Transverse colon (tissue), 3 donors: ENCODE data around the gene PTPRD.

Experiments used
- EP300 ChIP-seq: sonication (generic); formaldehyde crosslinking; IDR thresholded peaks from one replicate; pipeline ENCODE4 v1.6.1; 2017; ENCODE audit warnings: antibody characterized with exemption, low read depth
- POLR2A ChIP-seq: fragments of 450-650 bp; IDR thresholded peaks from one replicate; pipeline ENCODE4 v1.6.1; 2016; ENCODE audit warnings: antibody characterized with exemption, mild to moderate bottlenecking, moderate library complexity
- TF ChIP-seq, protein P1 (sequence below), 5 experiments: fragments of 200-600 bp in 3 of 5; fragments of 450-650 bp in 2 of 5; sonication (generic) in 3 of 5; IDR thresholded peaks; 1 replicate in 2 of 5; 2 replicates in 3 of 5; pipeline ENCODE4 v1.5.1; 2016 to 2017; ENCODE audit warnings: antibody characterized with exemption in 5 of 5, inconsistent platforms in 3 of 5, mild to moderate bottlenecking in 2 of 5, moderate library complexity in 1 of 5

DNA sequence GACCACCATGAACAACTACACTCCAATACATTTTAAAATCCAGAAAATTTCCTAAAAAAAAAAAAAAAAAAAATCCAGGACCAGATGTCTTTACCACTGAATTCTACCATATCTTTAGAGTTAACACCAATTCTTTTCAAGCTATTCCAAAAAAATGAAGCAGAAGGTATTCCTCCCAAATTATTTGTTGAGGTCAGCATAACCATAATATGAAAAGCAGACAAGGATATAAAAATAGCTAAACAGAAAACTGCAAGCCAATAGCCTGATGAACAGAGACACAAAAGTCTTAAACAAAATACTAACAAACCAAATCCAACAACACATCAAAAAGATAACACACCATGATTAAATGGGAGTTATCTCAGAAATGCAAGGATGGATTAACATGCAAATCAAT lies 695.4 kb downstream of the PTPRD start:
- TF ChIP-seq, protein P1, sequence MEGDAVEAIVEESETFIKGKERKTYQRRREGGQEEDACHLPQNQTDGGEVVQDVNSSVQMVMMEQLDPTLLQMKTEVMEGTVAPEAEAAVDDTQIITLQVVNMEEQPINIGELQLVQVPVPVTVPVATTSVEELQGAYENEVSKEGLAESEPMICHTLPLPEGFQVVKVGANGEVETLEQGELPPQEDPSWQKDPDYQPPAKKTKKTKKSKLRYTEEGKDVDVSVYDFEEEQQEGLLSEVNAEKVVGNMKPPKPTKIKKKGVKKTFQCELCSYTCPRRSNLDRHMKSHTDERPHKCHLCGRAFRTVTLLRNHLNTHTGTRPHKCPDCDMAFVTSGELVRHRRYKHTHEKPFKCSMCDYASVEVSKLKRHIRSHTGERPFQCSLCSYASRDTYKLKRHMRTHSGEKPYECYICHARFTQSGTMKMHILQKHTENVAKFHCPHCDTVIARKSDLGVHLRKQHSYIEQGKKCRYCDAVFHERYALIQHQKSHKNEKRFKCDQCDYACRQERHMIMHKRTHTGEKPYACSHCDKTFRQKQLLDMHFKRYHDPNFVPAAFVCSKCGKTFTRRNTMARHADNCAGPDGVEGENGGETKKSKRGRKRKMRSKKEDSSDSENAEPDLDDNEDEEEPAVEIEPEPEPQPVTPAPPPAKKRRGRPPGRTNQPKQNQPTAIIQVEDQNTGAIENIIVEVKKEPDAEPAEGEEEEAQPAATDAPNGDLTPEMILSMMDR (IDR thresholded peaks at IDR 0.05) = no peak
- no peak for TF ChIP-seq POLR2A
- TF ChIP-seq EP300 = no peak
